Suprapubic skin (tissue), 3 donors: Measurements from ENCODE around the gene TTC29.

Source experiments
- CTCF ChIP-seq, 2 donors: fragments of 200-600 bp in 1 of 2; fragments of 450-650 bp in 1 of 2; sonication (generic) in 1 of 2; IDR thresholded peaks; one replicate each; pipeline ENCODE4 v1.5.1; 2016 to 2019; ENCODE audit warnings: antibody characterized with exemption in 2 of 2, mild to moderate bottlenecking in 1 of 2, moderate library complexity in 1 of 2
- EP300 ChIP-seq: sonication (generic); formaldehyde crosslinking; IDR thresholded peaks from one replicate; pipeline ENCODE4 v1.6.1; 2017; ENCODE audit warnings: antibody characterized with exemption
- POLR2A ChIP-seq, 2 donors: fragments of 450-650 bp; IDR thresholded peaks; one replicate each; pipeline ENCODE4 v1.6.1; 2017; ENCODE audit warnings: antibody characterized with exemption in 2 of 2, mild to moderate bottlenecking in 2 of 2, moderate library complexity in 2 of 2

- no peak for TF ChIP-seq POLR2A (IDR thresholded peaks at IDR 0.05)
- TF ChIP-seq CTCF (IDR thresholded peaks at IDR 0.05) = no peak
- TF ChIP-seq EP300 = no peak
These were observed 154.2 kb downstream of the TTC29 start for GRCh38 chr4:146791439-146791838.
